ENCODE measurements around the gene SOBP.

The SOBP gene

GRCh38 chr6:107554918-107555317 is 65.0 kb downstream of the SOBP start:
- DNase-seq, result no peak

GRCh38 chr6:107555449-107555848 is 65.5 kb downstream of the SOBP start:
- DNase-seq, result no peak

GRCh38 chr6:107556082-107556481 is 66.2 kb downstream of the SOBP start:
- no peak for DNase-seq

GRCh38 chr6:107557698-107558097 is 67.8 kb downstream of the SOBP start:
- no peak for DNase-seq

GRCh38 chr6:107560657-107561056 is 70.7 kb downstream of the SOBP start:
- DNase-seq, result no peak

GRCh38 chr6:107561306-107561705 is 71.4 kb downstream of the SOBP start:
- no peak for DNase-seq

GRCh38 chr6:107563694-107564588 is 74.0 kb downstream of the SOBP start:
- DNase-seq, result no peak

GRCh38 chr6:107564589-107564951 is 74.7 kb downstream of the SOBP start:
- DNase-seq, result no peak

- DNase-seq, result no peak
Observed at GRCh38 chr6:107565165-107565723, 75.3 kb downstream of the SOBP start.

- DNase-seq, result no peak
Observed at GRCh38 chr6:107567643-107568042, 77.7 kb downstream of the SOBP start.

GRCh38 chr6:107569473-107569872 is 79.6 kb downstream of the SOBP start:
- no peak for DNase-seq

- DNase-seq, result no peak
Observed at GRCh38 chr6:107571354-107571753, 81.4 kb downstream of the SOBP start.

- no peak for DNase-seq
Observed at GRCh38 chr6:107572886-107573285, 83.0 kb downstream of the SOBP start.

- peak; percentile 4 for DNase-seq
Observed at GRCh38 chr6:107574856-107575255, 84.9 kb downstream of the SOBP start.

GRCh38 chr6:107576852-107577251 is 86.9 kb downstream of the SOBP start:
- DNase-seq, result no peak

- DNase-seq, result no peak
Observed at GRCh38 chr6:107578642-107579341, 88.9 kb downstream of the SOBP start.

GRCh38 chr6:107579456-107580056 is 89.6 kb downstream of the SOBP start:
- no peak for DNase-seq

- peak; percentile 19 for DNase-seq
Observed at GRCh38 chr6:107582086-107582485, 92.2 kb downstream of the SOBP start.

GRCh38 chr6:107584726-107585125 is 94.8 kb downstream of the SOBP start:
- DNase-seq, result no peak

GRCh38 chr6:107585815-107586435 is 96.0 kb downstream of the SOBP start:
- no peak for DNase-seq

GRCh38 chr6:107587451-107587850 is 97.5 kb downstream of the SOBP start:
- DNase-seq, result no peak

GRCh38 chr6:107589199-107589598 is 99.3 kb downstream of the SOBP start:
- DNase-seq, result no peak

- no peak for DNase-seq
Observed at GRCh38 chr6:107589934-107590333, 100.0 kb downstream of the SOBP start.

Data from inflammatory macrophage treated with lipopolysaccharide for 4 hours (primary cell).